ENCODE results near the gene GNG8.
A peak's percentile ranks its signal among the peaks of the same experiment; 100 is the strongest.

The GNG8 gene
- 0 to 0.04 reads per million in 2 donors for total RNA-seq

DNA sequence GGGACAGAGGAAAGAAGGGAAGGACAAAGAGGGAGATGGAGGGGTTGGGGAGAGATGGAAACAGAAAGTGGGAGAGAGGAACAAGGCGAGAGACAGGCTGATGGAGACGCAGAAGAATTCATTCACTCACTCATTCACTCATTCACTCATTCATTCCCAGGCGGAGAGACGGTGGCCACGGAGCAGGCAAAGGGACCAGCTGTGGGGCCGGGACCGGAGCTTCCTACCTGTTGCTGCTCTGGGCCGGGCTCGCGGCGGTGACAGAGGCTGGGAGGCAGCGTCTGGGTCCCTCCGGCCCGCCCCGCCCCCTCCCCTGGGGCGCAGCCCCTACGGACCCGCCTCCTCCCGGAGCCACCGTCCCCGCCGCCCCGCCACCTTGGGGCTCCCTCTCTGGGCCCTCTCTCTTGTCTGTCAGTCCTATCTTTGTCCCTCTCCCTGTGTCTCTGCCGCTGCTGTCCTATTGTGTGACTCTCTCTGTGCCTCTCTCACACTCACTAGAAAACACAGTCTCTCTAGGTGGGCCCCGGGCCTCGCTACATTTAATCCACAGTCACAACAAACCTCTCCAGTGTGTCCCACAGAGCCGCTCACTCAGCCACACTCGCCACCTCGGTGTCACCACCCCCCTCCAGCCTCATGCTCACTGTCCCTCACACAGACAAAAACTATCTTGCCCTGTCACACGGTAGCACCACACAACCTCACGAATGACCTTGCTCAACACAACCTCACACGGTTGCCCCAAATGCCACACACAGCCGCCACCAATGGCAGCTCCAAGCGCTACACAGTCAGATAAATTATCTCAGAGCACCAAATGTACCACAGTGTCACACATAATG is at the start of gene GNG8:
Gene GNG8 (minus strand): TSS at position 283 of the 842 bp plus-strand sequence. CDS start 1,520 bp downstream, outside the sequence.
- DNase-seq: no peak

DNA sequence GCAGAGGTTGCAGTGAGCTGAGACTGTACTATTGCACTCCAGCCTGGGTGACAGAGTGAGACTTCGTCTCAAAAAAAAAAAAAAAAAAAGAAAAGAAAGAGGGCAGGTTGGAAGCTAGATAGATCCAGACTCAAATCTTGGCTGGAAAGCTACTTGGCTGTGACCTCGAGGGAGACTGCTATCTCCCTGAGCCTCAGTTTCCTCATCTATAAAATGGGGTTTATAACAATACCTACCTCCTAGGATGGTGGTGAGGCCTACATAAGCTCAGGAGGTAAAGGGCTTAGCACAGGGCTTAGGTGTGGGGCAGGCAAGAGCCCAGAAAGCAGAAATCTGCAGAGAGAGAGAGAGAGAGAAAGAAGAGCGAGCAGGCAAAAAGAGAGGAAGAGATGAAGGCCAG is 49.2 kb upstream of the GNG8 start:
- DNase-seq: no peak

DNA sequence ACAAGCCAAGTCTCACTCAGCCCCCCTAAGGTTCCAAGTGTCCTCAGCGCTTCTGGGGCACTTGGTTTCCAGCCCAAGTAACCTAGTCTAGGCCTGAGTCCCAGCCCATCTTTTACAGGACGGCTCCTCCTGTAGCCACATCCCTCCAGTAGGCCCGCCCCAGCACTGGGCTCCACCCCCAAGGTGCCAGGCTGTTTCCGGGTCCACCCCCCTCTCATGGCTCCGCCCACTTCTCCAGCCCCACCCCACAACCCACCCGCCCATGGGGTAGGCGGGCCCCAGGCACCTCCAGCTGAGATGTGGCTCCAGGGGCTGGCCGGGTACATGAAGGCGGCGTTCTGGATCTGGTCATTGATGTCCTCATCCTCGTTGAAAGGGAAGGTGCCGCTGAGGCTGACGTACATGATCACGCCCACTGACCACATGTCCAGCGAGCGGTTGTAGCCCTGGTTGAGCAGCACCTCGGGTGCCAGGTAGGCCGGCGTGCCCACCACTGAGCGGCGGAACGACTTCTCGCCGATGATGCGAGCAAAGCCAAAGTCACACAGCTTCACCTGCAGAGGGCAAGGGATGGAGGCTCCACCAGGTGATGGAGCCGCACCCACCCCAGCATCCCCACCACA is 42.2 kb upstream of the GNG8 start:
- DNase-seq: no peak

DNA sequence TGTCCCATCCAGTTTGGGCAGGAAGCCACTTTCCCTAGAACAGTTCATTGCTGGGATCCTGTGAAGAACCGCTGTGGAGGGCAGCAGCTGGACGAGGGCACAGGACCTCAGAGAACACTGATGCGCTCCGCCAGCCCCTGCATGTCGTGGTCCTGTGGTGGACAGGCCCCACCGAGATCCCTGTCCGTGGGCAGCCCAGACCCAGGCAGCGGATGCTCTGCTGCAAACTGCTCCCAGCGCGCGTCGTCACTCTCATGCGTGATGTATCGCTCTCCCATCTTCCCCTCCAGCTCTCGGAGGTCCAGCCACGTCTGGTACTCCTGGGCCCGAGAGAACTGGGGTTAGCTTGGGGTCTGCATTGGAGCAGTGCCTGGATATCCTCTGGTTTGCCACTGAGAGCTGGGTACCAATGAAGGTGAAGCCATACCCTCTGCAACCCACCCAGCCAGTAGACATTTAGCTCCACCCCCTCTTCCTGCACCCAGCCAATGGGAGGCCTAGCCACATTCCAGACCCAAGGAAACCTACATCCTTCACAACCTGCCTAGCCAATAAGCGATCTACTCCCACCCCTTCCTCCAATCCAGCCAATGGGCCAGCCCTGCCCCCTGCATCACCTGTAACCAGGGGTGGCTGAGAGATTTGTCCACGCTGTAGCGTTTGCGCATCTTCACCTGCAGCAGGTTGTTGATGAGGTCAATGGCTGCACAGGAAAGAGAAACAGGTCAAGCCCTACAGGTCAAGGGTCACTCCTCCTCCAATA is 38.6 kb upstream of the GNG8 start:
- no peak for DNase-seq

DNA sequence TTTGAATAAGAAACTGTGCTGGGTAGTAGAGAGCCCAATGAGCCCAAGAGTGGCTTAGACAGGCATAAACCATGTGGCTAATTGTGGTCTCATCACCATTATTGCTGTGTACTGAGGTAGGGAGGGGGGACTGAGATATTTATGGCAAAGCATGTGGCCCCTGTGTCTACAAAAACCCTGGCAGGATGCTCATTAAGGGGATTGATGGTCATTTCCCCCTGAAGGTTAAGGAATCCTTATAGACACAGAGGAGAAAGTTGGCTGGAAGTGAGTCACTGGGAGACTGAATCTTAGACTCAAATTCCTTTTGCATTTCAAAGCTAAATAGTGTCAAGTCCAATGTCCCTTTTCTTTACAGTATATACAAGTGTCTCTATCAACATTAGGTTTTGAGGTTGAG is 34.8 kb upstream of the GNG8 start:
- DNase-seq: no peak

DNA sequence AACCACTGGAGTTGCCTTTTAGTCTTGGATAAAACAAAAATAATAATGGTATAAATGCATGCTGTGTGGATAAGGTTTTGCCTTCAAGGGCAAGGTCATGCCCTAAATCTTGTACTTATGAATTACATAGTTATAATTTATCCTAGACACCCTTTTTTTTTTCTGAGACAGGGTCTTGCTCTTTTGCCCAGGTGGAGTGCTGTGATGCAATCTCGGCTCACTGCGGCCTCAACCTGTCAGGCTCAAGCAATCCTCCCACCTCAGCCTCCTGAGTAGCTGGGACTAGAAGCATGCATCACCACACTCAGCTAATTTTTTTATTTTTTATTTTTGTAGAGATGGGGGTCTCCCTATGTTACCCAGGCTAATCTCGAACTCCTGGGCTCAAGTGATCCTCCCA is 32.7 kb upstream of the GNG8 start:
- DNase-seq: no peak

DNA sequence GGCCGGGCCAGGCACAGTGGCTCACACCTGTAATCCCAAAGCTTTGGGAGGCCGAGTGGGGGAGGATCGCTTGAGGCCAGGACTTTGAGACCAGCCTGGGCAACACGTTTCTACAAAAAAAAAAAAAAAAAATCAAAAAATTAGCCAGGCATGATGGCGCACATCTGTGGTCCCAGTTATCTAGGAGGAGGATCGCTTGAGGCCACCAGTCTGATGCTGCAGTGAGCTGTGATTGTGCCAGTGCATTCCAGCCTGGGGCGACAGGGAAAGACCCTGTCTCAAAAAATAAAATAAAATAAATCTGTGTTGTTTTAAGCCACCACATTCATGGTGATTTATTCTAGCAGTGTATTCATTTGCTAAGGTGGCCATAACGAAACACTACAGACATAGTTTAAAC is 29.1 kb upstream of the GNG8 start:
- DNase-seq: no peak

DNA sequence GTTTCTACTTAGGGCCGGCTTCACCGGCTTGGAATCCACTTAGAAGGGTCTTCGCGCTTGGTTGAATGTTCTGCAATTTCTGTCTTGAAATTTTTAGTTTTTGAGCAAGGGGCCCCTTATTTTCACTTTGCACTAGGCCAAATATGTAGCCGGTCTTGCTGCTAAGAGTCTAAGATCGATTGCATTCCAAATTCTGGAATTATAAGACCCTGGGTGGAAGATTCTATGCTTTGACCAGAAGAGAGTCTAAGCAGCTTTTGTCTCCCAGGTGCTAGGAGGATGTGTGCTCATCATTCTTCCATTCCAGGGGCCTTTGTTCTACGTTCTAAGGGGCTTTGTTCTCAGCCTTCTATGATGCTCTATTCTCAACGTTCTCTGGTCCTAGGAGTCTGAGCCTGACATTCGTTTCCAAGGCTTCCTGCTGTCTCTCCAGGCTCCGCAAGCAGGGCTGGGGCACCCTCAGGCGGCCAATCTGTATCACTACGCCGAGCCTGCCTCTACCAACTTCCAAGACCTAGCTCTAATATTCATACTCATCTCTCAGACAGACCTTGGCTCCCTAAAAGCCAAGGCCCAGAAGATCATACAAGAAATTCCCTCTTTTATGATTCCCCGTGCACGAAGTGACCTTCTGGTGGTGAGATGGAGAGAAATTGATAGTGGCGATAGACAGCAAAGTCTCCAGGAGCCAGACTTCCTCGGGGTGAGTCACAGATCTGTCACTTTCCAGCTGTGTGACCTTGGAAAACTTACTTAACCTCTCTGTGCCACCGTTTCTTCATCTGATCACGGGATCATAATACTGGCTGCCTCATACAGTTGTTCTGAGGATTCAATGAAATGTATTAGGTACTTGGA is 26.0 kb upstream of the GNG8 start:
- peak; percentile 31 for DNase-seq

DNA sequence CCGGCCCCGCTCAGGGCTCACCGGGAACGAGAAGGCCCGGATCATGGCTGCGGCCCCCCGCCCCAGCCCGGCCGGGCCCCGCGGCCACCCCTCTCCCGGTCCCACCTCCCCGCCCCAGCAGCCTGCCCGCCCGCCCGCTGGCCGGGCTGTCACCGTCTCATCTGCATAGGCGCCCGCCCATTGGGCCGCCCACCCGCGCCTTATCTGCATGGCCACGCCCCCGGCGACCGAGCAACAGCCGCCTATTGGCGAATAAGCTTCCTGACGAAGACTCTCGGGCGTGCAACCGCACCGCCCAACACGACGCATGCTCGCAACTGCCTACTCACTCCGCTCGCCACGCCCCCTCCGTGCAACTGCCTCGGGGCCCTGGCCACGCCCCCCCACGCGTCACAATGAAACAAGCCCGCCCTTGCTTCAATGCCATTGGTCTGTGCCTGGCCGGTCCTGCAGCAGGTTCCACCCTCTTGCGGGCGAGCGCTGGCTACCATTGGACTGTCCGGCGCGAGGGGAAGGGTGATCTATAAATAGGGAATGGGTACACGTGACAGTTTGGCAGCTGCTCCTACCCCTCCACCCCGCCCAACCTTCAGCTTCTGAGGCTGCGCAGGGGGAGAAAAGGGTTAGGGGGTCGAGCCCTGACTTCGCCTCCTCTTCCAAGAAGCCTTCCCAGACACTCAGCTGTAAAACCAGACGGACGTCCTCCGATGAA is 25.2 kb upstream of the GNG8 start, which contains the start of gene DACT3:
Gene DACT3 (minus strand): TSS at position 163 of the 712 bp plus-strand sequence. CDS start 118 bp downstream, at position 45.
- DNase-seq: peak; percentile 99

DNA sequence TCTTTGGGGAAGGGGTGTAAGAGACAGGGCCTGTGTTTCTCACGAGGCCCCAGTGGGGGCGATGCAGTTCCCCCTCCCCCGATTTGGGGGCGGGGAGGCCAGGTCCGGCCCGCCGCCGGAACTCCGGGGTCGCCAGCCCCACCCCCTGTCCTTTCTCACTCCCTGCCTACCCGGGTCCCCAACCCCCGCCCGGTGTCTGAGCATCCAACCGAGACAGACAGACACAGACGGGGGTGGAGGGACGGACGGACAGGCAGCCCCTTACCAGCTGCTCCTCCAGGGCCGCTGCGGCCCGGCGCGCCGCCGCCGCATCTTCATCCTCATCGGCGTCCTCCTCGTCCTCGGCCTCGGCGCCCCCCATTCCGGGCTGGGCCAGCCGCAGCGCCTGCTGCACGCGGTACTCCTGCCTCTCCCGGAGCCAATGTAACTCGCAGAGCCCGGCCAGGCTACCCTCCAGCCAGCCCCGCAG is 24.6 kb upstream of the GNG8 start:
- DNase-seq: no peak

DNA sequence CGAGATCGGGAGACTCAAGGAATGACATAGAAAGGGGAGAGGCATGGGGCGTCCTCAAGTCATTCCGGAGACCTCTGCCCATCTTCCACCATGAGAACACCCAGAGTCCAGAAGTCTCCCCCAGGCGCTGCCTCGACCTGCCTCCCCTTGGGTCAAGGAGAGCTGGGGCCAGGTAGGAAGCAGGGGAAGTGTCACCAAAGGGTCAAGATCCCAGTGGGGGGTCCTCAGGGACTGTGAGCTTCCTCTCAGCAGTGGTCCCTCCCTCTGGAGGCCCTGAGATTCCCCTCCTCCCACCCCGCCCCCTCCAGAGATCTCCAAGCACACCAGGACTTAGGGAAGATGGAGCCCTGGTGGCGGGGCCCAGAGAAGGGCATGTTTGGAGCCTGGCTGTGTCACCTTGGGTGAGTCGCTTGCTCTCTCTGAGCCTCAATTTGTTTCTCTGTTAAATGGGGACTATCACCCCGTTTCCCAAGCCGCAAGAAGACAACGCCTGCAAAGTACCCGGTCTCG is 24.1 kb upstream of the GNG8 start:
- DNase-seq: no peak

DNA sequence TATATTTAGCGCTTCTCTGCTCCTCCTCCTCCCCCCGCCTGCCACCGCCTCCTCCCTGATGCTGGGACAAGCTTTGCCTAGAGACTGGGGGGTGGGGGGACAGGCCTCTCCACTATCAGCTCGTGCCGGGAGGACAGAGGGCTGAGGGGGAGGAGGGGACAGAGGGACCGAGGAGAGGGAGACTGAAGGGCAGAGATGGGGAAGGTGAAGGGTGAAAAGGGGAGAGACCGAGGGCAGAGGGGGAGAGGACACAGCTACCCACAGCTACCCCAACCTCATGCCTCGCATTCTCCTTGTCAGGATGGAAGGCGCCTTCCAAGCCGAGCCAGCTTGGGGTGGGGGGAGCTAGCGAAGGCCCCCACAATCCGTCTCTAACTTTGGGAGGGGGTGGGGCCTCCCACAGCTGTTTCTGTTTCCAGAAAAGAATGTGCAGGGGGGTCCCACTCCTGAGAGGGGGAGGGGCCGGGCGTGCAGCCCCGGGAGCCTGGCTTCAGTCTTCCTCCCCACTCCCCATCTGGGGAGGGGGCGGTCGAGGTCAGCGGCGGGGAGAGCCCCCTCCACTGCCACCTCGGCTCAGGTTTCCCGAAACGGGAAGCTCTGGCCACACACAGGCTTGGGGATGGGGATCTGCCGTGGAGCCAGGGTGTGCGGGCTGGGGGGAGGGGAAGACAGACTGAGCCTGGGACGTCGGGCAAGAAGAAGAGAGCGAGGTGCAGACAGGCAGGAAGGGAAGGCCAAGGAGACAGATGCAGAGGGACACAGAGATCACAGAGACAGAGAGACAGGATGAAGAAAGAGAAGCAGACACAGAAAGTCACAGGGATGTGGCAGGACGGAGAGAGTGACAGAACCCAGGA is 23.4 kb upstream of the GNG8 start:
- DNase-seq: no peak

DNA sequence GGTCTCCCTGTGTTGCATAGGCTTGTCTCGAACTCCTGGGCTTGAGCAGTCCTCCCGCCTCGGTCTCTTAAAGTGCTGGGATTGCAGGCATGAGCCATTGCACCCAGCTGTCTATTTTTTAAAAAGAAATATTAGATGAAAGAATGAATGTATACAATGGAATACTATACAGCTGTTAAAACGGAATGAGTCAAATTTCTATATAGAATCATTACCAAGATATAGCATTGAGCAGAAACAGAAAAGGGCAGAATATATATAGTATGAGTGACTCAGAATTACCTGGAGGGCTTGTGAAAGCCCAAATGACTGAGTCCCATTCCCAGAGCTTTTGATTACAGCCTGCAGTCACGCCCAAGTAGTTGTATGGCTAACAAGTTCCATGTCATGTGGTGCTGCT is 20.5 kb upstream of the GNG8 start:
- no peak for DNase-seq

DNA sequence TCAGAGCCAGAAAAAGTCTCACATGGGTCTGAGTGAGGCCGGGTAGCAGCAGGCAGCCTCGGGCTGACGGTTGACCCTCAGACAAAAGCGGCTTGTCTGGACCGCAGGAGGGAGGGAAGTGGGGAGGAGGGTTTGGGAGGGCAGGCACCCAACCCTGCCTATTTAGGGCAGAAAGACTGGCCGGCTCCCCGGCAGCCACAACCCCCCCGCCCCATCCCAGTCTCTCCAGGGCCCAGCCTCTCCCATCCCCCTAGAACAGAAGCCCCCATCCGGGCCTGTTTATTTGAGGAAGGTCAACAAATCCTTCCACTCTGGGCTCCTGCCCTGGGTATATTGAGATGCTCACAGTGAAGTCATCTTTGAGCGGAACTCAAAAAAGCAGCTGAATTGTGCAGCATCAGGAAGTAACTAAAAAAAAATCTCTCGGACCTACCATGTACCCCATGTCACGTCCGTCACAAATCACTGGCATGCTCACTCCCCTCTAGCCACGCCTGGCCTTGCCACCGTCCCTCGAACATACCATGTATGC is 18.7 kb upstream of the GNG8 start:
- no peak for DNase-seq

DNA sequence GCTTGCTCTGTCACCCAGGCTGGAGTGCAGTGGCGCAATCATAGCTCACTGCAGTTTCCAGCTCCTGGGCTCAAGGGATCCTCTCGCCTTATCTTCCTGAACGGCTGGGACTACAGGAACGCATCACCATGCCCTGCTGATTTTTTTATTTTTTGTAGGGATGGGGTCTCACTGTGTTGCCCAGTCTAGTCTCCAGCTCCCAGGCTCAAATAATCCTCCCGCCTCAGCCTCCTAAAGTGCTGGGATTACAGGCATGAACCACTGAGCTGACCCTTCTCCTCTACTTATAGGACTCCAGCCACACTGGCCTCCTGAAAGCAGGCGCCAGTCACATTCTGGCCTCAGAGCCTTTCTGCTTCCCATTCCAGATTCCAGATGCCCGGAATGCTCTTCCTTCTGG is 14.4 kb upstream of the GNG8 start:
- no peak for DNase-seq

DNA sequence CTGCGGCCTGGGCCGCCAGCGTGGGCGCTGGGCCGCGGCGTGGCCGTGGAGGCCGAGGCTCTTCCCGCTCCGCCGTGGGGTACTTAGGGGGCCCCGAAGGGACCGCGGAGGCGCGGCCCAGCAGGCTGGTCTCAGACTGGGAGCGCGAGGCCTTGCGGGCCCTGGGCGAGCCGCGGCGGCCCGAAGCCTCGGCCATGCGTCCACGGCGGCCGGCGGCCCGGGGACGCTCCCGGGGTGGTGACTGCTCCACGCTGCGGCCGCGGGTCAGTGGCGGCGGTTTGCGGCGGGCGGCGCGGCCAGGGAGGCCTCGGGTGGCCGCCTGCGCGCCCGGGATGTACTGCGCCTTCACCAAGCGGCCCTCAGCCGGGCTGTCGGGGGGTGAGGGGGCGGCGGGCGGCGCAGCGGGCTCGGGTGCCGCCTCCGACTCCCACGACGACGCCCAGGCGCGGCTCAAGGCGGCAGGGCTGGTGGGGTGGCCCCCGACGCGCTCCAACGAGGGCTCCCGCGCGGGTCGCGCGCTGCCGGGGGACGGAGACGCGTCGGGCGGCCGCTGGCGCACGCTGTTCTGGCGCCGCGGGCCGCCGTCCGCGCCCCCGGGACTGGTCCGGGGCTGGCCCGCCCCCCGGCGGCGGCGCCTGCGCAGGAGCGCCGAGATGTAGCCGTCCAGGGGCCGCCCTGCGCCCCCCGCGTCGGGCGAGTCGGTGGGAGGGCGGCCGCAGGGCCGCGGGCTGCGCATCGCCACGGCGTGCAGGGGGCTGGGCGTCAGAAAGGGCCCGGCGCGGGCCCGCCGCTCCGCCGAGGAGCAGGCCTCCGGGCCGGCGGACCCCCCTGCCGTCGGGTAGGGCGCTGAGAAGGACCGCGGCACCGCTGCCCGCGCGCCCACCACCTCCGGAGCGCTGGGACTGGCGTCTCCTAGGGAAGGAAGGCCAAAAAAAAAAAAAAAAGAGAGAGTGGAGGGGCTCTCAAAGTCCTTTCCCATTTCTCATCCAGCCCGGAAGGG is 13.3 kb upstream of the GNG8 start:
- DNase-seq: no peak

DNA sequence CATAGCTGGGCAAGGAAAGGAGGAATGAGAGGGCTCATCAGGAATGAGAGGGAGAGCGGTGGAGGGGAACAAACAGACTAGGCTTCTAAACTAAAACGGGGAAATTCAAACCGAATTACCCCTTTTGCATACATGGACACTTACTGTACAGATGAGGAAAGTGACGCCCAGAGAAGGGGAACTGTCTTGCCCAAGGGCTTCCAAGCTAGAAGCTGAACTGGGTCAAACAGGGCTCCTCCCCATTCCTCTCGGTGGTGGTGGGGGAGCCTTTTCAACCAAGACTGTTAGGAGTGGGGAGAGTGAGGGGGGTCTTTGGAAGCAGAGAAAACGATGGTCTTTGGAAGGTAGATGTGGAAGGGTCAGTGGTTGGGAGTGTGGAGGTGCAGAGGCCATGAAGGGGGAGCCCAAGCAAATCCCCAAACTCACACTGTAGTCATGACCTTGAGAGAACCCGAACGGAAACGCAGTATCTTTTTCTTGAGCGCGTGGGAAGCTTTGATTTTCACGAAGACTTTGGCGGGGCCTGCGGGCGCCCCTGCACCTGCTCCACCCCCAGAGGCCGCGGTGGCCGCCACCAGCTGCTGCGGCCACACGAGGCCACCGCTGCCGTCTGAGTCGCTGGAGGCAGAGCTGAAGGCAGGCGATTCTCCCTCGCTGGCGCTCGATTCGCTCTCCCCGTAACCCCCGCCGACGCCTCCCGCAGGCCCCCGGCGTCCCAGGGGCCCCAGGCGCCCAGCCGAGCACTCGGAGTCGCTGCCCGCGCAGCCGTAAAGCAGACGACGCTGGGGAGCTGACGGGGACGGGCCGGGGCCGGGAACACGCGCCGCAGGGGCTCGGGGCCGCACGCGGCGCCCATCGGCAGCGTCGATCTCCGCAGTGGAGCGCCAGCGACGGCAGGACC is 12.3 kb upstream of the GNG8 start:
- no peak for DNase-seq

DNA sequence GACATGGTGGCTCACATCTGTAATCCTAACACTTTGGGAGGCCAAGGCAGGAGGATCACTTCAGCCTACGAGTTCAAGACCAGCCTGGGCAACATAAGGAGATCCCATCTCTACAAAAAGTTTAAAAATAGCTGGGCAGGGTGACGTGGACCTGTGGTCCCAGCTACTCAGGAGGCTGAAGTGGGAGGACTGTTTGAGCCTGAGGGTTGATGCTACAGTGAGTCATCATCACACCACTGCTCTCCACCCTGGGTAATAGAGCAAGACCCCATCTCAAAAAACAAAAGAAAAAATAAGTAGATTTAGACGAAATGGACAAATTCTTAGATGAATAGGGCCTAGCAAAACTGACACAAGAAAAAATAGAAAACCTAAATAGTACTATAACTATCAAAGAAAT is 10.4 kb upstream of the GNG8 start:
- no peak for DNase-seq

Data from activated gamma-delta T cell (primary cell).